Inferior parietal cortex (tissue), 1 donor: ENCODE data around the gene DOK4.
"Not testable (repeated sequence)": the region's sequence is repeated elsewhere in the genome, so short reads cannot be mapped to it uniquely, and the experiment has no call there.

Experiments
- DNase-seq: peaks from one replicate; pipeline ENCODE4 v3.0.0-alpha.2; 2016; ENCODE audit errors: extremely low spot score

Gene DOK4

GRCh38 chr16:57447186-57447962 is 38.9 kb downstream of the DOK4 start, which contains the start of the genes CIAPIN1 and COQ9:
CIAPIN1 (minus strand) TSS chr16:57447385; CDS start chr16:57440928, 6,457 bp downstream.
COQ9 (plus strand) TSS chr16:57447479; CDS start chr16:57447506, 27 bp downstream.
- DNase-seq, result peak; percentile 90

GRCh38 chr16:57446531-57447185 is 39.6 kb downstream of the DOK4 start:
- no peak for DNase-seq

- DNase-seq, result no peak
Measured at GRCh38 chr16:57445510-57445909, 40.8 kb downstream of the DOK4 start.

GRCh38 chr16:57444711-57445110 is 41.6 kb downstream of the DOK4 start:
- no peak for DNase-seq

- DNase-seq, result not testable (repeated sequence)
Measured at GRCh38 chr16:57440551-57440950, 45.7 kb downstream of the DOK4 start.

GRCh38 chr16:57439947-57440346 is 46.3 kb downstream of the DOK4 start:
- not testable (repeated sequence) for DNase-seq

- no peak for DNase-seq
Measured at GRCh38 chr16:57435838-57436237, 50.5 kb downstream of the DOK4 start.

- DNase-seq, result no peak
Measured at GRCh38 chr16:57434003-57434402, 52.3 kb downstream of the DOK4 start.

- DNase-seq, result no peak
Measured at GRCh38 chr16:57432989-57433388, 53.3 kb downstream of the DOK4 start.

GRCh38 chr16:57432505-57432904 is 53.8 kb downstream of the DOK4 start:
- DNase-seq, result no peak

- DNase-seq, result no peak
Measured at GRCh38 chr16:57430955-57431354, 55.3 kb downstream of the DOK4 start.

GRCh38 chr16:57427824-57428223 is 58.5 kb downstream of the DOK4 start:
- DNase-seq, result no peak

GRCh38 chr16:57427307-57427706 is 59.0 kb downstream of the DOK4 start:
- DNase-seq, result no peak

- DNase-seq, result no peak
Measured at GRCh38 chr16:57426356-57426755, 59.9 kb downstream of the DOK4 start.

GRCh38 chr16:57424583-57424982 is 61.7 kb downstream of the DOK4 start:
- no peak for DNase-seq

GRCh38 chr16:57423152-57423551 is 63.1 kb downstream of the DOK4 start:
- no peak for DNase-seq

- peak; percentile 41 for DNase-seq
Measured at GRCh38 chr16:57422026-57422944, 64.0 kb downstream of the DOK4 start.
